ENCODE data around the gene MC5R. TPM values are rescaled to one million over a fixed set of nuclear protein-coding genes. Genes with fewer than 3 reads are reported as not detected.

The MC5R gene
- not detected in 2 replicates for total RNA-seq

DNA sequence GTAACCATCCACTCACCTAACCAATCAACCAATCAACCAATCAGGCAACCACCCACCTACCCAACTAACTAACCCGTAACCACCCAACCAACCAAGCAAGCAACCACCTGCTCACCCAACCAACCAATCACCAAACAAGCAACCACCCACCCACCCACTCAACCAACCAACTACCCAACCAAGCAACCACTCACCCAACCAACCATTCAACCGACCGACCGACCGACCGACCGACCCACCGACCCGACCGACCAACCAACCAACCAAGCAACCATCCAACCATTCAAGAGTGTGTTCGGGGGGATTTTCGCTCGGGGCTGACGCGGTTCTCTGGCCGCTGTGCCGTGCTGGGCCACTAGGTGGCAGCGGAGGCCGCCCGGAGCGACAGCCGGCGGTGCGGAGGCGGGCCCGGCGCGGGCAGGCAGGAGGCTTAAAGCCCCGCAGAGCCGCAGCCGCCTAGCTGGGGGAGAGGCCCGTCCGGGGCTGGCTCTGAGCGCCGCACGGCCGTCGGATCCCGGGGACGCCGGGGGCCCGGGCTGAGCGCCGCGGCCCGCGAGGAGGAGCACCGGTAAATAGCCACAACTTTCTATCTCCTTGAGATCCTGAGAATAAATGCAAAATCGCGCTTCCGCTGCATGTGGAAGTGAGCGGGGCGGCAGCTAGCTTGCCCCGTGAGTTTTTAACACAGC is at the start of gene MC5R:
Gene MC5R, plus strand, starts transcription at position 443 of the 689 bp plus-strand sequence. CDS start 1,617 bp downstream, outside the sequence.

Other genes starting within 250 kb of the MC5R start
- gene FAM210A, start 97.6 kb upstream of the MC5R start, total RNA-seq = 12.4 and 19.2 TPM in 2 replicates
- 13.9 and 15.5 TPM in 2 replicates for gene RNMT, start 97.5 kb upstream of the MC5R start, total RNA-seq
- not detected in 2 replicates for gene MC2R, start 91.4 kb downstream of the MC5R start, total RNA-seq

Data from hair follicular keratinocyte (primary cell).